Neural cell (in vitro differentiated cells): ENCODE measurements around the gene KLF16. TPM values are rescaled to one million over a fixed set of nuclear protein-coding genes. Genes with fewer than 3 reads are reported as not detected.

Source experiments
- H2AFZ ChIP-seq: fragments of 200-600, 300-800 bp; sonication (generic), shearing (Covaris generic); 2 replicates; pipeline ENCODE4 v1.6.0; 2014; ENCODE audit warnings: low read depth, mild to moderate bottlenecking, antibody characterized with exemption, low read length, moderate library complexity
- H3F3A ChIP-seq: fragments of 200-600 bp; shearing (Covaris generic); 2 replicates; pipeline ENCODE4 v1.6.1; 2016; ENCODE audit warnings: mild to moderate bottlenecking, moderate library complexity, mixed read lengths, antibody characterized with exemption, low read length; ENCODE audit not compliant: insufficient read depth, poor library complexity, severe bottlenecking
- H3K27ac ChIP-seq: fragments of 200-600, 300-800 bp; sonication (generic), shearing (Covaris generic); 2 replicates; pipeline ENCODE4 v1.5.1; 2014; ENCODE audit warnings: mild to moderate bottlenecking, low read length, moderate library complexity
- H3K27me3 ChIP-seq: fragments of 300-800, 200-600 bp; sonication (generic), shearing (Covaris generic); 2 replicates; pipeline ENCODE4 v1.6.0; 2014; ENCODE audit warnings: mild to moderate bottlenecking, low read depth, low read length, moderate library complexity; ENCODE audit not compliant: insufficient read depth
- H3K36me3 ChIP-seq: fragments of 300-800, 200-600 bp; sonication (generic), shearing (Covaris generic); 2 replicates; pipeline ENCODE4 v1.5.1; 2014; ENCODE audit warnings: mild to moderate bottlenecking, antibody characterized with exemption, low read length, moderate library complexity; ENCODE audit not compliant: insufficient read depth
- H3K4me2 ChIP-seq: fragments of 300-800, 200-600 bp; sonication (generic), shearing (Covaris generic); 2 replicates; pipeline ENCODE4 v1.6.0; 2014; ENCODE audit warnings: mild to moderate bottlenecking, low read length
- H3K4me3 ChIP-seq: fragments of 300-800, 200-600 bp; sonication (generic), shearing (Covaris generic); 2 replicates; pipeline ENCODE4 v1.5.1; 2014; ENCODE audit warnings: mild to moderate bottlenecking, low read length, moderate library complexity
- H3K79me2 ChIP-seq: fragments of 200-600 bp; shearing (Covaris generic); replicated peaks from 2 replicates; pipeline ENCODE4 v1.6.0; 2014; ENCODE audit warnings: mild to moderate bottlenecking, low read length, moderate library complexity; ENCODE audit not compliant: insufficient read depth
- H3K9ac ChIP-seq: fragments of 300-800, 200-600 bp; sonication (generic), shearing (Covaris generic); 2 replicates; pipeline ENCODE4 v1.6.1; 2016; ENCODE audit warnings: mild to moderate bottlenecking, low read length, mixed read lengths
- H3K9me2 ChIP-seq: fragments of 200-600 bp; shearing (Covaris generic); 2 replicates; pipeline ENCODE4 v1.6.1; 2016; ENCODE audit warnings: mild to moderate bottlenecking, low read length, mixed read lengths; ENCODE audit not compliant: insufficient read depth
- H3K9me3 ChIP-seq: fragments of 200-600, 300-800 bp; sonication (generic), shearing (Covaris generic); 2 replicates; pipeline ENCODE4 v1.6.1; 2016; ENCODE audit warnings: mild to moderate bottlenecking, mixed run types, low read length, moderate library complexity, mixed read lengths
- H4K20me1 ChIP-seq: fragments of 200-600 bp; shearing (Covaris generic); 2 replicates; pipeline ENCODE4 v1.6.1; 2016; ENCODE audit warnings: mild to moderate bottlenecking, mixed run types; ENCODE audit not compliant: insufficient read depth
- CTCF ChIP-seq: fragments of 450-650 bp; IDR thresholded peaks from 2 replicates; pipeline ENCODE4 v1.5.1; 2014; ENCODE audit warnings: antibody characterized with exemption, mild to moderate bottlenecking, moderate library complexity; ENCODE audit not compliant: poor library complexity, severe bottlenecking
- EP300 ChIP-seq: fragments of 450-650 bp; conservative IDR thresholded peaks from 2 replicates; pipeline ENCODE4 v1.6.1; 2014; ENCODE audit warnings: antibody characterized with exemption, mild to moderate bottlenecking, moderate library complexity; ENCODE audit not compliant: poor library complexity, severe bottlenecking
- EZH2 ChIP-seq: fragments of 200-600, 300-800 bp; shearing (Covaris generic), sonication (generic); IDR thresholded peaks from 2 replicates; pipeline ENCODE4 v1.6.1; 2014; ENCODE audit warnings: antibody characterized with exemption, low read length, borderline replicate concordance, mild to moderate bottlenecking; ENCODE audit not compliant: insufficient read depth, poor library complexity, severe bottlenecking
- MXI1 ChIP-seq: fragments of 450-650 bp; conservative IDR thresholded peaks from 2 replicates; pipeline ENCODE4 v1.6.1; 2014; ENCODE audit warnings: antibody characterized with exemption, mild to moderate bottlenecking; ENCODE audit not compliant: poor library complexity, severe bottlenecking
- POLR2AphosphoS5 ChIP-seq: IDR thresholded peaks from 2 replicates; pipeline ENCODE4 v1.6.1; 2012
- RAD21 ChIP-seq: fragments of 450-650 bp; conservative IDR thresholded peaks from 2 replicates; pipeline ENCODE4 v1.6.1; 2014; ENCODE audit warnings: antibody characterized with exemption, mild to moderate bottlenecking, moderate library complexity
- REST ChIP-seq: IDR thresholded peaks from 2 replicates; pipeline ENCODE4 v1.6.1; 2012; ENCODE audit warnings: borderline replicate concordance
- SMC3 ChIP-seq: fragments of 450-650 bp; conservative IDR thresholded peaks from 2 replicates; pipeline ENCODE4 v1.6.1; 2014; ENCODE audit warnings: antibody characterized with exemption, mild to moderate bottlenecking, moderate library complexity; ENCODE audit not compliant: poor library complexity
- TAF1 ChIP-seq: IDR thresholded peaks from 2 replicates; pipeline ENCODE4 v1.6.1; 2012; ENCODE audit warnings: low read depth
- polyA plus RNA-seq: library from polyadenylated mRNA; depleted of rRNA; stranded (reverse); fragments of >200 nt; gene quantifications from 2 replicates; pipeline ENCODE4 v1.2.3, GENCODE V29; 2014

KLF16 gene
- polyA plus RNA-seq, 1 donor from 2014 or later: 3.5 TPM

GRCh38 chr19:1818549-1819195 lies 44.7 kb downstream of the KLF16 start:
- Histone ChIP-seq H4K20me1 (no peaks in the 10 kb centered on the region), H3K9me2 (no peaks in the 10 kb centered on the region), H3F3A (no peaks in the 10 kb centered on the region), H3K79me2 (no peaks in the 10 kb centered on the region), H3K4me2 (no peak overlapping the region), H3K27me3 (no peaks in the 10 kb centered on the region), H3K4me3 (no peak overlapping the region), H3K36me3 (no peaks in the 10 kb centered on the region), H3K9me3 (no peaks in the 10 kb centered on the region), H3K9ac (no peak overlapping the region), H3K27ac (no peak overlapping the region), H2AFZ (no peak overlapping the region)
- TF ChIP-seq RAD21 (no peak), CTCF (no peak), EZH2 (no peak), POLR2AphosphoS5 (no peak), SMC3 (no peak), EP300 (no peak), REST (no peak), TAF1 (no peak), MXI1 (no peak)

GRCh38 chr19:1817553-1818179 lies 45.7 kb downstream of the KLF16 start:
- Histone ChIP-seq H3K4me2 (no peak overlapping the region), H3K4me3 (no peak overlapping the region), H3K36me3 (no peaks in the 10 kb centered on the region), H3K9me3 (no peaks in the 10 kb centered on the region), H4K20me1 (no peaks in the 10 kb centered on the region), H3K79me2 (no peaks in the 10 kb centered on the region), H3K9me2 (no peaks in the 10 kb centered on the region), H3K27me3 (no peaks in the 10 kb centered on the region), H3K27ac (no peak overlapping the region), H3K9ac (no peak overlapping the region), H2AFZ (no peak overlapping the region), H3F3A (no peaks in the 10 kb centered on the region)
- no peak for TF ChIP-seq MXI1
- no peak for TF ChIP-seq TAF1
- no peak for TF ChIP-seq REST
- TF ChIP-seq CTCF: no peak
- no peak for TF ChIP-seq EP300
- TF ChIP-seq SMC3: no peak
